ENCODE results near the gene SEC14L5.
"Not testable (repeated sequence)": the region's sequence is repeated elsewhere in the genome, so short reads cannot be mapped to it uniquely, and the experiment has no call there.

Gene SEC14L5

GRCh38 chr16:4957720-4958509, at the start of gene SEC14L5:
Gene SEC14L5 (plus strand): TSS chr16:4958330. CDS start chr16:4959324, 994 bp downstream.
- peak; percentile 94 for DNase-seq

GRCh38 chr16:4908854-4909401, 49.2 kb upstream of the SEC14L5 start:
- no peak for DNase-seq

- no peak for DNase-seq
Observed at GRCh38 chr16:4909825-4910224, 48.3 kb upstream of the SEC14L5 start.

GRCh38 chr16:4910828-4911227, 47.3 kb upstream of the SEC14L5 start:
- no peak for DNase-seq

- no peak for DNase-seq
Observed at GRCh38 chr16:4911970-4912386, 46.2 kb upstream of the SEC14L5 start.

- no peak for DNase-seq
Observed at GRCh38 chr16:4913130-4913773, 44.9 kb upstream of the SEC14L5 start.

- DNase-seq: no peak
Observed at GRCh38 chr16:4913774-4914525, 44.2 kb upstream of the SEC14L5 start.

GRCh38 chr16:4914528-4915225, 43.5 kb upstream of the SEC14L5 start:
- no peak for DNase-seq

- DNase-seq: no peak
Observed at GRCh38 chr16:4915226-4915761, 42.8 kb upstream of the SEC14L5 start.

- DNase-seq: no peak
Observed at GRCh38 chr16:4917117-4917516, 41.0 kb upstream of the SEC14L5 start.

- no peak for DNase-seq
Observed at GRCh38 chr16:4918781-4919251, 39.3 kb upstream of the SEC14L5 start.

- no peak for DNase-seq
Observed at GRCh38 chr16:4920826-4921225, 37.3 kb upstream of the SEC14L5 start.

GRCh38 chr16:4922721-4923342, 35.3 kb upstream of the SEC14L5 start:
- DNase-seq: no peak

- DNase-seq: no peak
Observed at GRCh38 chr16:4923853-4924252, 34.3 kb upstream of the SEC14L5 start.

GRCh38 chr16:4924593-4925292, 33.4 kb upstream of the SEC14L5 start:
- DNase-seq: no peak

GRCh38 chr16:4925293-4925607, 32.9 kb upstream of the SEC14L5 start:
- DNase-seq: no peak

- no peak for DNase-seq
Observed at GRCh38 chr16:4925791-4926190, 32.3 kb upstream of the SEC14L5 start.

GRCh38 chr16:4926928-4927327, 31.2 kb upstream of the SEC14L5 start:
- DNase-seq: no peak

GRCh38 chr16:4927661-4928060, 30.5 kb upstream of the SEC14L5 start:
- no peak for DNase-seq

GRCh38 chr16:4928227-4928626, 29.9 kb upstream of the SEC14L5 start:
- no peak for DNase-seq

GRCh38 chr16:4929619-4930018, 28.5 kb upstream of the SEC14L5 start:
- DNase-seq: not testable (repeated sequence)

Measured in activated CD8-positive, alpha-beta memory T cell treated with anti-CD3 and anti-CD28 coated beads for 24 hours (primary cell).